HCT116 (cell line): ENCODE results near the gene BCL7A.

ENCODE experiments used
- EZH2 ChIP-seq: fragments of 200-600 bp; sonication (generic); IDR thresholded peaks from 2 replicates; pipeline ENCODE4 v1.6.1; 2017; ENCODE audit warnings: antibody characterized with exemption, mixed run types
- EZH2phosphoT487 ChIP-seq: fragments of 200-600 bp; IDR thresholded peaks from 2 replicates; pipeline ENCODE4 v1.6.1; 2018; ENCODE audit warnings: antibody characterized with exemption, borderline replicate concordance
- RAD21 ChIP-seq: IDR thresholded peaks from 2 replicates; pipeline ENCODE4 v1.6.1; 2012; ENCODE audit warnings: low read depth, mild to moderate bottlenecking
- SIN3A ChIP-seq: IDR thresholded peaks from 2 replicates; pipeline ENCODE4 v1.6.1; 2012; ENCODE audit warnings: low read depth
- TF ChIP-seq, protein P1 (sequence below), 3 experiments: fragments of 200-600 bp in 1 of 3; sonication (generic) in 1 of 3; IDR thresholded peaks in 2 of 3; conservative IDR thresholded peaks in 1 of 3; 2 replicates each; pipeline ENCODE4 v1.5.1; 2012 to 2017; ENCODE audit warnings: low read depth in 2 of 3, low read length in 2 of 3, antibody characterized with exemption in 1 of 3, borderline replicate concordance in 1 of 3, control low read depth in 1 of 3, mild to moderate bottlenecking in 1 of 3, mixed read lengths in 1 of 3, mixed run types in 1 of 3, moderate library complexity in 1 of 3; ENCODE audit not compliant: insufficient read depth in 1 of 3
- TF ChIP-seq, protein P2 (sequence below): IDR thresholded peaks from 2 replicates; pipeline ENCODE4 v1.6.1; 2011; ENCODE audit warnings: mild to moderate bottlenecking, low read length, moderate library complexity; ENCODE audit not compliant: insufficient replicate concordance; ENCODE audit errors: extremely low read depth

DNA sequence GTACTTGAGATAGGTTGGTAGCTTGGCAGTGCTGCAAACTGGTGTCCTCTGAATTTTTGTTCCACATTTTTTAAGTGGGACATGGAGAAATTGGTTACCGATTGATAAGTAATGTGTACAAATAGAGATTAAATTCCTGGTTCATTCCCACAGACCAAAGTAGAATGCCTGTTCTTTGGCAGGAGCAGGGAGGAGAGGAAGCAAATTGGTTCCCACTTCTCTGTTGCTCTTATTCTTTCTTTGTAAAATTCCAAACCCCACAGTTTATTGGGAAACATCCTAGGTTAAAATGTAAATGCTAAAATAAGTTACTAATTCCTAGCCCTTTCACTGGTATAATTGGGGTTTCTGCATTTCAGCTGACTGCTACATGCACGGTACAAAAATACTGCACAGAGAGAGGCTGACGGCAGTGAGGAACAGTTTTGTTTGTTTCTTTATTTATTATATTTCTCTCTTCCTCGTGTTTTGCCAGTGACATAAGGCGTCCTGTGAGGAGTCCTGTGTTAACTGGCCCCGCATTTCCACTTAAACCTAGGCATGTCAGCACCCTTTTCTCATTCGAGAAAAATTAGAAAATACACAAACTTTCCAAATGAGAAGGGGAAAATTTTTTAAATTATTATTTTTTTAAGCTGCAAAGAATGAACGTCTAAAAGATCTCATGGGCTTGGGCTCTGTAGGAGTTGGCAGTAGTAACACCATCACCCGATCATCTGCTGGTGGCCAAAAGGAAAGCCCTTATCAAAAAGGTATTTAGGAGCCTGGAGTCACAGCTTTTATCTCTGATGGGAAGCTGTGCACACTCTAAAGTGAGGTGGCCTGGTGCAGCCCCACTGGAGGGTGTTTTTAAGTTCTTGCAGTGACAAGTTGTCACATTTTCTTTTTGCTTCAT lies 25.4 kb upstream of the BCL7A start:
- TF ChIP-seq EZH2 (no peak), SIN3A (no peak), EZH2phosphoT487 (no peak), RAD21 (no peak)
- TF ChIP-seq, protein P1, sequence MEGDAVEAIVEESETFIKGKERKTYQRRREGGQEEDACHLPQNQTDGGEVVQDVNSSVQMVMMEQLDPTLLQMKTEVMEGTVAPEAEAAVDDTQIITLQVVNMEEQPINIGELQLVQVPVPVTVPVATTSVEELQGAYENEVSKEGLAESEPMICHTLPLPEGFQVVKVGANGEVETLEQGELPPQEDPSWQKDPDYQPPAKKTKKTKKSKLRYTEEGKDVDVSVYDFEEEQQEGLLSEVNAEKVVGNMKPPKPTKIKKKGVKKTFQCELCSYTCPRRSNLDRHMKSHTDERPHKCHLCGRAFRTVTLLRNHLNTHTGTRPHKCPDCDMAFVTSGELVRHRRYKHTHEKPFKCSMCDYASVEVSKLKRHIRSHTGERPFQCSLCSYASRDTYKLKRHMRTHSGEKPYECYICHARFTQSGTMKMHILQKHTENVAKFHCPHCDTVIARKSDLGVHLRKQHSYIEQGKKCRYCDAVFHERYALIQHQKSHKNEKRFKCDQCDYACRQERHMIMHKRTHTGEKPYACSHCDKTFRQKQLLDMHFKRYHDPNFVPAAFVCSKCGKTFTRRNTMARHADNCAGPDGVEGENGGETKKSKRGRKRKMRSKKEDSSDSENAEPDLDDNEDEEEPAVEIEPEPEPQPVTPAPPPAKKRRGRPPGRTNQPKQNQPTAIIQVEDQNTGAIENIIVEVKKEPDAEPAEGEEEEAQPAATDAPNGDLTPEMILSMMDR (IDR thresholded peaks at IDR 0.05 in 2 of 3, conservative IDR thresholded peaks at IDR 0.05 in 1 of 3; ENCODE audit: borderline replicate concordance in 1 of 3, insufficient read depth in 1 of 3, low read depth in 2 of 3, low read length in 2 of 3): no peak
- TF ChIP-seq, protein P2, sequence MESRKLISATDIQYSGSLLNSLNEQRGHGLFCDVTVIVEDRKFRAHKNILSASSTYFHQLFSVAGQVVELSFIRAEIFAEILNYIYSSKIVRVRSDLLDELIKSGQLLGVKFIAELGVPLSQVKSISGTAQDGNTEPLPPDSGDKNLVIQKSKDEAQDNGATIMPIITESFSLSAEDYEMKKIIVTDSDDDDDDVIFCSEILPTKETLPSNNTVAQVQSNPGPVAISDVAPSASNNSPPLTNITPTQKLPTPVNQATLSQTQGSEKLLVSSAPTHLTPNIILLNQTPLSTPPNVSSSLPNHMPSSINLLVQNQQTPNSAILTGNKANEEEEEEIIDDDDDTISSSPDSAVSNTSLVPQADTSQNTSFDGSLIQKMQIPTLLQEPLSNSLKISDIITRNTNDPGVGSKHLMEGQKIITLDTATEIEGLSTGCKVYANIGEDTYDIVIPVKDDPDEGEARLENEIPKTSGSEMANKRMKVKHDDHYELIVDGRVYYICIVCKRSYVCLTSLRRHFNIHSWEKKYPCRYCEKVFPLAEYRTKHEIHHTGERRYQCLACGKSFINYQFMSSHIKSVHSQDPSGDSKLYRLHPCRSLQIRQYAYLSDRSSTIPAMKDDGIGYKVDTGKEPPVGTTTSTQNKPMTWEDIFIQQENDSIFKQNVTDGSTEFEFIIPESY: no peak
